Panc1 (cell line): Measurements from ENCODE around the gene RPL12. TPM values are rescaled to one million over a fixed set of nuclear protein-coding genes. Genes with fewer than 3 reads are reported as not detected.

Experiments used
- ATAC-seq: fragments of 200-7000 bp; cut with Tn5 transposase; 2 replicates; pipeline ENCODE4 v1.9.1; 2020; ENCODE audit warnings: mild to moderate bottlenecking, moderate library complexity
- BruUV-seq: library from RNA; stranded (reverse); fragments of 400-500 nt; replicated peaks from 2 replicates; lab custom pipeline; 2021; lab: Mats Ljungman, UMichigan
- CTCF ChIA-PET: fragments of 300-600 bp; sonication (Branson Sonifier 250); formaldehyde crosslinking; loops from one replicate; lab custom pipeline; 2022; ENCODE audit warnings: antibody characterized with exemption; lab: Charles Lee
- POLR2A ChIA-PET: fragments of 300-600 bp; sonication (Branson Sonifier 250); formaldehyde crosslinking; loops from one replicate; lab custom pipeline; 2022; ENCODE audit warnings: antibody characterized with exemption; lab: Charles Lee
- DNase-seq: peaks from one replicate; pipeline ENCODE4 v3.0.0-alpha.2; 2010; ENCODE audit warnings: low read depth, low spot score
- H3K27ac ChIP-seq: 2 replicates; pipeline ENCODE4 v1.5.1; 2011; ENCODE audit warnings: mild to moderate bottlenecking, low read length, inconsistent platforms
- H3K27me3 ChIP-seq: fragments of 200-500 bp; sonication (Bioruptor generic); 2 replicates; pipeline ENCODE4 v1.6.0; 2014; ENCODE audit warnings: low read length, inconsistent platforms; ENCODE audit not compliant: control insufficient read depth, insufficient read depth
- H3K36me3 ChIP-seq: fragments of 200-500 bp; sonication (Bioruptor generic); 2 replicates; pipeline ENCODE4 v1.5.1; 2014; ENCODE audit warnings: inconsistent platforms, mild to moderate bottlenecking, low read length, moderate library complexity; ENCODE audit not compliant: control insufficient read depth, insufficient read depth
- H3K4me1 ChIP-seq: 2 replicates; pipeline ENCODE4 v1.5.1; 2011; ENCODE audit warnings: inconsistent platforms, mild to moderate bottlenecking, low read length, moderate library complexity; ENCODE audit not compliant: control insufficient read depth, insufficient read depth
- H3K4me3 ChIP-seq, 2 experiments: 2 replicates each; pipeline ENCODE4 v1.5.1; 2011 to 2012; ENCODE audit warnings: low read depth in 2 of 2, low read length in 2 of 2, mild to moderate bottlenecking in 2 of 2, inconsistent platforms in 1 of 2, moderate library complexity in 1 of 2
- H3K9me3 ChIP-seq: fragments of 200-500 bp; sonication (Bioruptor generic); 2 replicates; pipeline ENCODE4 v1.5.1; 2014; ENCODE audit warnings: low read depth, mild to moderate bottlenecking, inconsistent platforms, low read length, moderate library complexity; ENCODE audit not compliant: control insufficient read depth, insufficient read depth
- POLR2AphosphoS5 ChIP-seq: IDR thresholded peaks from 2 replicates; pipeline ENCODE4 v1.6.1; 2012; ENCODE audit warnings: mild to moderate bottlenecking, low read depth, low read length, moderate library complexity
- REST ChIP-seq, 2 experiments: IDR thresholded peaks; 2 replicates each; pipeline ENCODE4 v1.6.1; 2011 to 2012; ENCODE audit warnings: low read depth in 2 of 2, control low read depth in 1 of 2, low read length in 1 of 2, mild to moderate bottlenecking in 1 of 2, moderate library complexity in 1 of 2; ENCODE audit not compliant: insufficient read depth in 1 of 2
- SIN3A ChIP-seq: IDR thresholded peaks from 2 replicates; pipeline ENCODE4 v1.6.1; 2012; ENCODE audit warnings: low read depth, mild to moderate bottlenecking, low read length, moderate library complexity, borderline replicate concordance; ENCODE audit not compliant: insufficient read depth
- TCF7L2 ChIP-seq: IDR thresholded peaks from 2 replicates; pipeline ENCODE4 v1.6.1; 2011; ENCODE audit warnings: mild to moderate bottlenecking, low read depth, low read length, inconsistent platforms
- in situ Hi-C: cut with HindIII; loops from 2 replicates; pipeline ENCODE4 v1.10.0; 2016; ENCODE audit warnings: low sequenced_read_pairs, low pct_unique_long_range_greater_than_20kb
- intact Hi-C: fragments of 100-400 bp; cut with micrococcal nuclease; formaldehyde crosslinking; loops from one replicate; pipeline ENCODE4 v1.10.0; 2022; ENCODE audit not compliant: unreplicated experiment
- total RNA-seq: library from RNA; stranded (reverse); gene quantifications from one replicate; pipeline ENCODE4 v1.2.1, GENCODE V29; 2021; ENCODE audit not compliant: unreplicated experiment
- TF ChIP-seq, protein P1 (sequence below): fragments of 450-650 bp; IDR thresholded peaks from 2 replicates; pipeline ENCODE4 v1.5.1; 2017; ENCODE audit warnings: mild to moderate bottlenecking

RPL12 gene
- total RNA-seq, 1 experiment from 2014 or later: 951 TPM

- H3K27ac ChIP-seq: no peak overlapping the region
- H3K9me3 ChIP-seq: no peaks in the 10 kb centered on the region
- no peak overlapping the region for H3K4me3 ChIP-seq
- no peaks in the 10 kb centered on the region; the same call in 1 of the 2 replicates for H3K36me3 ChIP-seq
- ChIA-PET POLR2A (no interaction called here), CTCF (no interaction called here)
- BruUV-seq: no TSS peak
- in situ Hi-C loops: no loop called here
- DNase-seq (no peak), ATAC-seq (no peak)
- intact Hi-C loops: no loop called here
- H3K27me3 ChIP-seq: no peaks in the 10 kb centered on the region
- peaks cover 14% of the 10 kb centered on the region for H3K4me1 ChIP-seq
- TF ChIP-seq, protein P1, sequence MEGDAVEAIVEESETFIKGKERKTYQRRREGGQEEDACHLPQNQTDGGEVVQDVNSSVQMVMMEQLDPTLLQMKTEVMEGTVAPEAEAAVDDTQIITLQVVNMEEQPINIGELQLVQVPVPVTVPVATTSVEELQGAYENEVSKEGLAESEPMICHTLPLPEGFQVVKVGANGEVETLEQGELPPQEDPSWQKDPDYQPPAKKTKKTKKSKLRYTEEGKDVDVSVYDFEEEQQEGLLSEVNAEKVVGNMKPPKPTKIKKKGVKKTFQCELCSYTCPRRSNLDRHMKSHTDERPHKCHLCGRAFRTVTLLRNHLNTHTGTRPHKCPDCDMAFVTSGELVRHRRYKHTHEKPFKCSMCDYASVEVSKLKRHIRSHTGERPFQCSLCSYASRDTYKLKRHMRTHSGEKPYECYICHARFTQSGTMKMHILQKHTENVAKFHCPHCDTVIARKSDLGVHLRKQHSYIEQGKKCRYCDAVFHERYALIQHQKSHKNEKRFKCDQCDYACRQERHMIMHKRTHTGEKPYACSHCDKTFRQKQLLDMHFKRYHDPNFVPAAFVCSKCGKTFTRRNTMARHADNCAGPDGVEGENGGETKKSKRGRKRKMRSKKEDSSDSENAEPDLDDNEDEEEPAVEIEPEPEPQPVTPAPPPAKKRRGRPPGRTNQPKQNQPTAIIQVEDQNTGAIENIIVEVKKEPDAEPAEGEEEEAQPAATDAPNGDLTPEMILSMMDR: no peak
- no peak for TF ChIP-seq TCF7L2
- TF ChIP-seq REST (IDR thresholded peaks at IDR 0.05; ENCODE audit: insufficient read depth in 1 of 2, low read depth in 2 of 2, low read length in 1 of 2): no peak
- no peak for TF ChIP-seq SIN3A
- TF ChIP-seq POLR2AphosphoS5: no peak
Observed at GRCh38 chr9:127419348-127419747, 31.9 kb downstream of the RPL12 start.

DNA sequence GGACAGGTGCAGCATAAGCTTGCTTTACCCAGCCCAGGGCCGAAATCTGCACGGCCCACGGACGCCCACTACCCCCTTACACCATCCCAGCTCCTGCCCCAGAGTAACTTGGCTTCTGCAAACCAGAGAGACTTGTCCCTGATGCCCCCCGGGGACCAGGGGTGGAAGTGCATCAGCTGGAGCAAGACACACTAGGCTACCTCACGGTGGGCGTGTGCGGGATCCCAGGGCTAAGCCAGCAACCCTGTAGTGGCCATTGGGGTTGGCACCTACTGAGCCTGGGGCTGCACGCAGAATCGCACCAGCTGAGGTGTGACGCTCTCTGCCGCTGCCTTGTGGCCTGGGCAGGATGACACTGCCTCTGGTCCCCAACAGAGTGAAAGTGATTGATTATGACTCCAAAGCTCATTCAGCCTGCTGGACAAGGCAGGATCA lies 33.2 kb downstream of the RPL12 start:
- Histone ChIP-seq H3K4me1 (peaks cover 14% of the 10 kb centered on the region), H3K27ac (no peak overlapping the region), H3K36me3 (no peaks in the 10 kb centered on the region), H3K27me3 (no peaks in the 10 kb centered on the region), H3K9me3 (no peaks in the 10 kb centered on the region), H3K4me3 (no peak overlapping the region)
- ATAC-seq: peak; percentile 56
- intact Hi-C loops: no loop called here
- TF ChIP-seq REST (IDR thresholded peaks at IDR 0.05; ENCODE audit: insufficient read depth in 1 of 2, low read depth in 2 of 2, low read length in 1 of 2): no peak
- TF ChIP-seq TCF7L2: no peak
- TF ChIP-seq, protein P1: no peak; the same call in 1 of the 2 replicates
- TF ChIP-seq SIN3A: no peak
- TF ChIP-seq POLR2AphosphoS5: no peak
- in situ Hi-C loops: no loop called here
- DNase-seq: no peak
- ChIA-PET POLR2A (no interaction called here), CTCF (no interaction called here)
- no TSS peak for BruUV-seq
